NOMO-1 (cell line): ENCODE results near the gene RASAL1.
A peak's percentile ranks its signal among the peaks of the same experiment; 100 is the strongest.

Experiments
- DNase-seq, 2 experiments: peaks; one replicate each; lab custom pipeline; 2025; ENCODE audit not compliant: unreplicated experiment in 2 of 2; lab: John Stamatoyannopoulos, UW

Gene RASAL1

GRCh38 chr12:113162102-113163029, 26.8 kb upstream of the RASAL1 start:
- no peak for DNase-seq

GRCh38 chr12:113161415-113162016, 26.0 kb upstream of the RASAL1 start:
- no peak for DNase-seq

- DNase-seq, result no peak
These were observed 24.4 kb upstream of the RASAL1 start for GRCh38 chr12:113159937-113160336.

GRCh38 chr12:113158439-113159203, 23.1 kb upstream of the RASAL1 start:
- DNase-seq, result no peak

- DNase-seq, result no peak
These were observed 21.8 kb upstream of the RASAL1 start for GRCh38 chr12:113157218-113157859.

GRCh38 chr12:113155646-113156045, 20.1 kb upstream of the RASAL1 start:
- no peak for DNase-seq

- DNase-seq, result no peak
These were observed 19.5 kb upstream of the RASAL1 start for GRCh38 chr12:113155060-113155459.

- no peak for DNase-seq
These were observed 18.9 kb upstream of the RASAL1 start for GRCh38 chr12:113154351-113154973.

GRCh38 chr12:113152835-113153814, 17.6 kb upstream of the RASAL1 start:
- DNase-seq, result peak; percentile 66 to 72

GRCh38 chr12:113152196-113152834, 16.8 kb upstream of the RASAL1 start:
- DNase-seq, result no peak

GRCh38 chr12:113151655-113152054, 16.1 kb upstream of the RASAL1 start:
- DNase-seq, result no peak

GRCh38 chr12:113149361-113150150, 14.0 kb upstream of the RASAL1 start, which contains the start of gene CFAP73:
Gene CFAP73, plus strand, starts transcription at chr12:113149724. Its CDS starts 134 bp downstream, at chr12:113149858.
- DNase-seq, result no peak

GRCh38 chr12:113146999-113147398, 11.4 kb upstream of the RASAL1 start:
- no peak for DNase-seq

- DNase-seq, result no peak
These were observed 10.4 kb upstream of the RASAL1 start for GRCh38 chr12:113145720-113146551.

- no peak for DNase-seq
These were observed 9.2 kb upstream of the RASAL1 start for GRCh38 chr12:113144806-113145205.

- no peak for DNase-seq
These were observed 8.4 kb upstream of the RASAL1 start for GRCh38 chr12:113143959-113144358.

- peak in 1 of 2 experiments; percentile 52 for DNase-seq
These were observed 7.3 kb upstream of the RASAL1 start for GRCh38 chr12:113142886-113143332.
